CD4-positive, alpha-beta memory T cell (primary cell): ENCODE results near the gene ZSWIM5. TPM values are rescaled to one million over a fixed set of nuclear protein-coding genes. Genes with fewer than 3 reads are reported as not detected.

Experiments
- CTCF ChIA-PET: fragments of 350-600 bp; sonication (Branson Sonifier 250); formaldehyde crosslinking; loops from one replicate; lab custom pipeline; 2021; ENCODE audit warnings: inconsistent platforms; ENCODE audit not compliant: partially characterized antibody; lab: Charles Lee
- POLR2A ChIA-PET: fragments of 350-600 bp; sonication (Branson Sonifier 250); formaldehyde crosslinking; loops from one replicate; lab custom pipeline; 2021; ENCODE audit not compliant: partially characterized antibody; lab: Charles Lee
- DNase-seq, 5 donors: peaks; one replicate each; pipeline versions ENCODE4 v3.0.0 to v3.0.0-alpha.2; 2020 to 2022; ENCODE audit warnings: mixed read lengths in 1 of 5
- H3K27ac ChIP-seq: one replicate; pipeline ENCODE4 v1.7.0; 2013; ENCODE audit warnings: low read depth, low read length
- H3K27me3 ChIP-seq: 2 replicates; pipeline ENCODE4 v1.7.0; 2013; ENCODE audit warnings: mild to moderate bottlenecking, low read length, moderate library complexity; ENCODE audit not compliant: insufficient read depth
- H3K36me3 ChIP-seq: 2 replicates; pipeline ENCODE4 v1.7.0; 2013; ENCODE audit warnings: mild to moderate bottlenecking, low read length, moderate library complexity; ENCODE audit not compliant: insufficient read depth
- H3K4me1 ChIP-seq: 2 replicates; pipeline ENCODE4 v1.7.0; 2013; ENCODE audit warnings: mild to moderate bottlenecking, low read length, moderate library complexity; ENCODE audit not compliant: insufficient read depth
- H3K4me3 ChIP-seq, 2 donors: one replicate each; pipeline ENCODE4 v1.7.0; 2013; ENCODE audit warnings: low read length in 2 of 2, mild to moderate bottlenecking in 1 of 2
- H3K9me3 ChIP-seq, 2 donors: one replicate each; pipeline ENCODE4 v1.7.0; 2013; ENCODE audit warnings: low read length in 2 of 2, control low read depth in 1 of 2; ENCODE audit not compliant: control insufficient read depth in 1 of 2
- H3K27ac Mint-ChIP-seq, 7 donors: one replicate each; pipeline ENCODE4 v1.8.0; 2020 to 2021; ENCODE audit warnings: mixed read lengths in 7 of 7, mild to moderate bottlenecking in 6 of 7, inconsistent platforms in 3 of 7, moderate library complexity in 3 of 7
- H3K27me3 Mint-ChIP-seq, 2 donors: one replicate each; pipeline ENCODE4 v1.8.0; 2020 to 2021; ENCODE audit warnings: mixed read lengths in 2 of 2
- H3K36me3 Mint-ChIP-seq, 2 donors: one replicate each; pipeline ENCODE4 v1.8.0; 2020 to 2021; ENCODE audit warnings: mixed read lengths in 2 of 2, inconsistent platforms in 1 of 2, mild to moderate bottlenecking in 1 of 2
- H3K4me1 Mint-ChIP-seq, 4 donors: one replicate each; pipeline ENCODE4 v1.8.0; 2020 to 2021; ENCODE audit warnings: mixed read lengths in 4 of 4, mild to moderate bottlenecking in 1 of 4
- H3K4me3 Mint-ChIP-seq, 8 donors: one replicate each; pipeline ENCODE4 v1.8.0; 2020 to 2021; ENCODE audit warnings: mixed read lengths in 8 of 8, mild to moderate bottlenecking in 7 of 8, moderate library complexity in 6 of 8, inconsistent platforms in 3 of 8
- H3K9me3 Mint-ChIP-seq, 8 donors: one replicate each; pipeline ENCODE4 v1.8.0; 2020 to 2021; ENCODE audit warnings: mixed read lengths in 8 of 8, mild to moderate bottlenecking in 5 of 8, inconsistent platforms in 3 of 8, moderate library complexity in 1 of 8
- intact Hi-C: fragments of 100-400 bp; cut with micrococcal nuclease; formaldehyde crosslinking; loops from one replicate; pipeline ENCODE4 v1.15.1; 2023
- polyA plus RNA-seq, 2 donors: library from polyadenylated mRNA; unstranded; fragments of 300-500 nt; fragmentation: Illumina TruSeq; gene quantifications; one replicate each; pipeline ENCODE4 v1.2.3, GENCODE V29; 2021
- total RNA-seq, 2 experiments: library from RNA; stranded (reverse); gene quantifications; one replicate each; pipeline ENCODE4 v1.2.3, GENCODE V29; 2021

ZSWIM5 gene
- total and polyA plus RNA-seq, 4 experiments from 2014 or later = 0.09 to 3.7 (median 2.0) TPM

DNA sequence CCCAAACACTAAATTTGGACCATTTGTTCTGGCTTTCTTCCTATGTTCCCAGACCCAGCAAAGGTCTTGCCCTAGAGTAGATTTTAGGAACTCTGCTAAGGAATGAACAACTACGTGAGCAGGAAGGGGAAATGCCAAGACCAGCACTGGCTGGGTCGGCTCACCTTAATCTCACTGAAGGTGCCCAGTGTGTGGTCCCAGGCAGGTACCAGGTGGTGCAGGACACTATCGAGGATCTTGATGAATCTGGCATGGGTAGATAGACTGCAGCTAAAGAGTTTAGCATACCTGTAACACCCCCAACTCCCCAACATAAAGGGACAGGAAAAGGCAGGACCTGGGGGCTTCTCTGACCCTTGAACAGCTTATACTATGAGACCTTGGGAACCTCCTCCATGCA, 198.3 kb downstream of the ZSWIM5 start:
- H3K27ac Mint-ChIP-seq = peak overlapping the region in 3 of 7 donors; percentile 9 to 80 (median 48)

DNA sequence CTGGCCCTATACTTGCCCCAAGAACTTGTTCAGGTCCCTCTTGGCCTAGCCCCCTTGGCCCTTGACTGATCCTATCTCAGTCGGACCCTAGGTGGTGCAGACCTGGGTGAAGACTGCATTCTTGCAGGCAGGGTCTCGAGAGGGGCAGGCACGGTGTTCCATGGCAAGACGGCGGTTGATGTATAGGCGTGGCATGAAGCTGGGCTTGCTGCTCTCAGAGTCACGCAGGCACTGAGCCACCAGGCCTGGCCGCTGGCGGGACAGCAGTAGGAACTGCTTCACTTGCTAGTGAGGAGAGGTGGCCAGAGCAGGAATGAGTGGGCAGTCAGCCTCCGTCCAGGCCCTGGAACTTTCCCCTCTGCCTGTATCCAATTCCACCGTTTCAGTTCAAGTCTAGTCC, 199.1 kb downstream of the ZSWIM5 start:
- H3K4me3 Mint-ChIP-seq = peak overlapping the region in 1 of 8 donors; percentile 14
- peaks cover 68% of the 10 kb centered on the region for H3K36me3 ChIP-seq
- peaks cover 47 to 87% of the 10 kb centered on the region in 2 donors for H3K36me3 Mint-ChIP-seq
- H3K27ac ChIP-seq = no peak overlapping the region
- intact Hi-C loops = no loop called here
- H3K27me3 ChIP-seq = no peaks in the 10 kb centered on the region
- H3K27ac Mint-ChIP-seq = peak overlapping the region in 1 of 7 donors; percentile 52
- no peaks in the 10 kb centered on the region for H3K9me3 ChIP-seq
- CTCF ChIA-PET = interaction anchor here (1.2 to 1.7 kb wide), 2 partner anchors 10 to 11 kb away, joined by 3 to 5 read pairs; no protein-coding TSS in a partner anchor
- H3K9me3 Mint-ChIP-seq = peaks cover 0 to 1% (median 0%) of the 10 kb centered on the region in 8 donors
- POLR2A ChIA-PET = no interaction called here
- DNase-seq = no peak
- H3K4me3 ChIP-seq = no peak overlapping the region
- no peaks in the 10 kb centered on the region for H3K27me3 Mint-ChIP-seq
- peaks cover 28% of the 10 kb centered on the region for H3K4me1 ChIP-seq
- peaks cover 22 to 41% (median 29%) of the 10 kb centered on the region in 4 donors for H3K4me1 Mint-ChIP-seq

More for the DNA sequence above, 198.3 kb downstream of the ZSWIM5 start:
- H3K27me3 Mint-ChIP-seq = no peaks in the 10 kb centered on the region
- H3K36me3 ChIP-seq = peaks cover 61% of the 10 kb centered on the region
- peaks cover 40 to 81% of the 10 kb centered on the region in 2 donors for H3K36me3 Mint-ChIP-seq
- H3K4me1 Mint-ChIP-seq = peaks cover 23 to 49% (median 35%) of the 10 kb centered on the region in 4 donors
- H3K27me3 ChIP-seq = no peaks in the 10 kb centered on the region
- H3K4me3 ChIP-seq = no peak overlapping the region
- CTCF ChIA-PET = interaction anchor here (0.6 to 1.7 kb wide), 2 partner anchors 9 to 25 kb away, joined by 3 to 5 read pairs; no protein-coding TSS in a partner anchor
- intact Hi-C loops = no loop called here
- H3K4me1 ChIP-seq = peaks cover 35% of the 10 kb centered on the region
- no peak overlapping the region for H3K27ac ChIP-seq
- H3K4me3 Mint-ChIP-seq = peak overlapping the region in 1 of 8 donors; percentile 12
- H3K9me3 Mint-ChIP-seq = peaks cover 0 to 1% (median 0%) of the 10 kb centered on the region in 8 donors
- no peak for DNase-seq
- POLR2A ChIA-PET = no interaction called here
- no peaks in the 10 kb centered on the region for H3K9me3 ChIP-seq

- Histone ChIP-seq H3K4me1 (peaks cover 17% of the 10 kb centered on the region), H3K27me3 (no peaks in the 10 kb centered on the region), H3K9me3 (no peaks in the 10 kb centered on the region), H3K27ac (no peak overlapping the region), H3K4me3 (no peak overlapping the region), H3K36me3 (peaks cover 70% of the 10 kb centered on the region)
- no peak for DNase-seq
- peaks cover 0 to 1% (median 0%) of the 10 kb centered on the region in 8 donors for H3K9me3 Mint-ChIP-seq
- peaks cover 14 to 31% (median 21%) of the 10 kb centered on the region in 4 donors for H3K4me1 Mint-ChIP-seq
- no peak overlapping the region for H3K4me3 Mint-ChIP-seq
- intact Hi-C loops = no loop called here
- POLR2A ChIA-PET = no interaction called here
- peaks cover 47 to 88% of the 10 kb centered on the region in 2 donors for H3K36me3 Mint-ChIP-seq
- CTCF ChIA-PET = interaction anchor here (1.1 to 2.2 kb wide), 3 partner anchors 9 to 15 kb away, joined by 3 to 5 read pairs (median 3); no protein-coding TSS in a partner anchor
- H3K27me3 Mint-ChIP-seq = no peaks in the 10 kb centered on the region
- H3K27ac Mint-ChIP-seq = no peak overlapping the region
Observed at GRCh38 chr1:45005761-45006160, 200.6 kb downstream of the ZSWIM5 start.

GRCh38 chr1:45004281-45004920, 202.0 kb downstream of the ZSWIM5 start:
- H3K4me3 Mint-ChIP-seq = no peak overlapping the region
- peaks cover 6 to 24% (median 13%) of the 10 kb centered on the region in 4 donors for H3K4me1 Mint-ChIP-seq
- intact Hi-C loops = no loop called here
- H3K27me3 Mint-ChIP-seq = no peaks in the 10 kb centered on the region
- Histone ChIP-seq H3K27ac (no peak overlapping the region), H3K4me3 (no peak overlapping the region), H3K4me1 (peaks cover 6% of the 10 kb centered on the region), H3K27me3 (no peaks in the 10 kb centered on the region), H3K9me3 (no peaks in the 10 kb centered on the region), H3K36me3 (peaks cover 68% of the 10 kb centered on the region)
- peaks cover 47 to 78% of the 10 kb centered on the region in 2 donors for H3K36me3 Mint-ChIP-seq
- peak overlapping the region in 1 of 7 donors; percentile 43 for H3K27ac Mint-ChIP-seq
- DNase-seq = no peak
- H3K9me3 Mint-ChIP-seq = peaks cover 0 to 1% (median 0%) of the 10 kb centered on the region in 8 donors
- ChIA-PET POLR2A (interaction anchor here (0.6 to 2.2 kb wide), 2 partner anchors 7 to 17 kb away, joined by 3 to 8 read pairs; partner anchors contain the start of genes HECTD3 and UROD), CTCF (interaction anchor here (1.1 to 2.2 kb wide), 3 partner anchors 10 to 14 kb away, joined by 3 to 5 read pairs (median 3); no protein-coding TSS in a partner anchor)

DNA sequence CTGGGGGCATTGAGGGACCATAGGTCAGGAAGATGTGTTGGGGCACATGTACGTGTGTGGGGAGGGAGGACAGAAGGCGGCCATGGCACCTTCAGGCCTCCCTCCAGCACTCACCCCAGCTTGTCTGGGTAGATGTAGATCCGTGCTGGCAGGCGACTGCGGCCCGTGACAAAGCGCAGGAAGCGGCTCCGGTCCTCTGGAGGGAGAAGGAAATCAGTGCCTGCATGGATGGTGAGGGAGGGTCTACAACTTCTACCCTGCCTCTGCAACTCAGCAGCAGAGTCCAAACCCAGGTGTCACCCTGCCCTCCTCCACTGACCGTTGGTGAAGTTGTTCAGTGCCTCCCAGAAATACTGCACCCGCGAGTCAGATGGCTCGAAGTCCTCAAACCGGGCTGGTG, 202.7 kb downstream of the ZSWIM5 start:
- H3K4me3 ChIP-seq = no peak overlapping the region
- H3K4me1 Mint-ChIP-seq = peaks cover 4 to 17% (median 7%) of the 10 kb centered on the region in 4 donors
- intact Hi-C loops = no loop called here
- ChIA-PET CTCF (interaction anchor here (1.1 kb wide), 1 partner anchor 10 kb away, joined by 3 read pairs; no protein-coding TSS in a partner anchor), POLR2A (interaction anchor here (1.2 to 2.2 kb wide), 2 partner anchors 8 to 299 kb away, joined by 3 to 8 read pairs; partner anchors contain the start of genes HECTD3 and UROD)
- DNase-seq = no peak
- no peaks in the 10 kb centered on the region for H3K27me3 ChIP-seq
- H3K9me3 Mint-ChIP-seq = peaks cover 0 to 1% (median 0%) of the 10 kb centered on the region in 8 donors
- H3K4me1 ChIP-seq = no peaks in the 10 kb centered on the region
- H3K27ac ChIP-seq = no peak overlapping the region
- no peaks in the 10 kb centered on the region for H3K9me3 ChIP-seq
- peaks cover 41 to 72% of the 10 kb centered on the region in 2 donors for H3K36me3 Mint-ChIP-seq
- H3K27me3 Mint-ChIP-seq = no peaks in the 10 kb centered on the region
- peak overlapping the region in 1 of 7 donors; percentile 45 for H3K27ac Mint-ChIP-seq
- peaks cover 61% of the 10 kb centered on the region for H3K36me3 ChIP-seq
- H3K4me3 Mint-ChIP-seq = no peak overlapping the region

GRCh38 chr1:45002650-45003645, 203.5 kb downstream of the ZSWIM5 start:
- Mint-ChIP-seq H3K27me3 (no peaks in the 10 kb centered on the region), H3K4me3 (no peak overlapping the region), H3K36me3 (peaks cover 35 to 64% of the 10 kb centered on the region in 2 donors), H3K27ac (peak overlapping the region in 4 of 7 donors; percentile 1 to 45 (median 26)), H3K4me1 (peaks cover 3 to 13% (median 6%) of the 10 kb centered on the region in 4 donors), H3K9me3 (peaks cover 0 to 1% (median 0%) of the 10 kb centered on the region in 8 donors)
- CTCF ChIA-PET = interaction anchor here (1.1 kb wide), 1 partner anchor 11 kb away, joined by 3 read pairs; no protein-coding TSS in a partner anchor
- intact Hi-C loops = no loop called here
- H3K27me3 ChIP-seq = no peaks in the 10 kb centered on the region
- DNase-seq = no peak
- no peak overlapping the region for H3K27ac ChIP-seq
- no peak overlapping the region for H3K4me3 ChIP-seq
- peaks cover 54% of the 10 kb centered on the region for H3K36me3 ChIP-seq
- H3K4me1 ChIP-seq = no peaks in the 10 kb centered on the region
- no peaks in the 10 kb centered on the region for H3K9me3 ChIP-seq
- POLR2A ChIA-PET = interaction anchor here (1.1 to 2.2 kb wide), 3 partner anchors 9 to 300 kb away, joined by 3 to 8 read pairs (median 3); partner anchors contain the start of genes HECTD3, RNU5D-1 and UROD
